Tibial nerve (tissue), 4 donors: ENCODE results near the gene SLC25A45.

Experiments used
- CTCF ChIP-seq, 5 experiments: fragments of 200-600 bp in 3 of 5; fragments of 450-650 bp in 2 of 5; sonication (generic) in 3 of 5; IDR thresholded peaks; one replicate each; pipeline ENCODE4 v1.5.1; 2016 to 2019; ENCODE audit warnings: antibody characterized with exemption in 5 of 5, mild to moderate bottlenecking in 3 of 5, moderate library complexity in 2 of 5
- EP300 ChIP-seq, 2 donors: sonication (generic); formaldehyde crosslinking; IDR thresholded peaks; one replicate each; pipeline ENCODE4 v1.6.1; 2017; ENCODE audit warnings: antibody characterized with exemption in 2 of 2, mild to moderate bottlenecking in 1 of 2
- POLR2A ChIP-seq, 2 donors: fragments of 450-650 bp; IDR thresholded peaks; one replicate each; pipeline ENCODE4 v1.6.1; 2017; ENCODE audit warnings: antibody characterized with exemption in 2 of 2, mild to moderate bottlenecking in 2 of 2, moderate library complexity in 2 of 2

- no peak for TF ChIP-seq POLR2A (IDR thresholded peaks at IDR 0.05)
- TF ChIP-seq CTCF (IDR thresholded peaks at IDR 0.05), result no peak
- no peak for TF ChIP-seq EP300 (IDR thresholded peaks at IDR 0.05)
Observed at GRCh38 chr11:65383778-65384177, 1.3 kb upstream of the SLC25A45 start.
